Left kidney (tissue), 2 donors: ENCODE results near the gene ROBO2. TPM values are rescaled to one million over a fixed set of nuclear protein-coding genes. Genes with fewer than 3 reads are reported as not detected.

Source experiments
- DNase-seq: peaks from one replicate; pipeline ENCODE4 v3.0.0-alpha.2; 2013
- polyA plus RNA-seq: library from polyadenylated mRNA; unstranded; fragments of 120-200 nt; gene quantifications from one replicate; pipeline ENCODE4 v1.2.1, GENCODE V29; 2013; ENCODE audit not compliant: insufficient read length

Gene ROBO2
- polyA plus RNA-seq, 1 donor = 106 TPM

GRCh38 chr3:77668376-77668775, 628.5 kb downstream of the ROBO2 start:
- DNase-seq = no peak

DNA sequence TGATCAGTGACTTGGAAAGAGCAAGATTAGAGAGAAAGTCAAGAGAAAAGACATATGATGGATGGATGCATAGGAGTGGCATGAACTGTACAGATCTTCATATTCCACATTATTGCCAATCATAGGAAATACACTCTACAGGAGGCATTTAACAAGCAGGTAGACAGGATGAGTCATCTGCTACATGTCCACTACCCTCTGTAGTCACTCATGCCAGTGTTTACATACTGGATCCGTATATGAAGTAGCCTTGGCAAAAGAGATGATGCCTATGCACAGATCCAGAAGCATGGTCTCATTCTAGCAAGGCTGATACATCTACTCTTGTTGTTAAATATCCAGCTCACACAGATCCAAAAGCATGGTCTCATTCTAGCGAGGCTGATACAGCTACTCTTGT, 632.1 kb downstream of the ROBO2 start:
- DNase-seq = no peak

DNA sequence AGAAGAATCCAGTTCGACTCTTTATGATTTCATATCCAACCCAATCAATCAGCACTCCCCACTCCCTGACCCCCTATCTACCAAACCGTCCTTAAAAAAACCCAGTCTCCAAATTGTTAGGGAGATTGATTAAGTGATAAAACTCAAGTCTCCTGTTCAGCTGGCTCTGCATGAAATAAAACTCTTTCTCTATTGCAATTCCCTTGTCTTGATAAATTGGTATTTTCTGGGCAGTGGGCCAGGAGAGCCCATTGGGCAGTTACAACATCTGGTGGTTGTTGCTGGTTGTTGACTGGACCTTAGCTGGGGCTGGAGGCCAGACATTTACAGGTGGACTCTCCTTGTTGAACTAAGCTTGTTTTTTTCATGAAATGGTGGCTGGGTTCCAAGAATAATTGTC, 642.3 kb downstream of the ROBO2 start:
- no peak for DNase-seq

DNA sequence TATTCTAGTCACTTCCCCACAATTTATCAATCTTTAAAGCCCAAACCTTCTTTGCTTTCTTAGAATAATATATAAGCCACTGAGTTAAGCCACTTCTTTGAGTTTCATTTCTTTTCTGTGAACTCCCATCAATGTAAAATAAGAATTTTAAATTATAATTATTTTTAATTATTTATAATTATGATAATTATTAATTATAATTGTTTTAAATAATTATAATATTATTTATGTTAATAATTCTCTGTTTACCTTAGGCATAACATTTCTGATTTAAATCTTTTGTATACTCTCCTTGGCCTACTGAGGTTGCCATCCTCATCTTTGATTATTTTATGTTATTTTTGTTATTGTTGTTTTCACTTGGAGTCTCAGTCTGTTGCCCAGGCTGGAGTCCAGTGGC, 644.2 kb downstream of the ROBO2 start:
- no peak for DNase-seq

DNA sequence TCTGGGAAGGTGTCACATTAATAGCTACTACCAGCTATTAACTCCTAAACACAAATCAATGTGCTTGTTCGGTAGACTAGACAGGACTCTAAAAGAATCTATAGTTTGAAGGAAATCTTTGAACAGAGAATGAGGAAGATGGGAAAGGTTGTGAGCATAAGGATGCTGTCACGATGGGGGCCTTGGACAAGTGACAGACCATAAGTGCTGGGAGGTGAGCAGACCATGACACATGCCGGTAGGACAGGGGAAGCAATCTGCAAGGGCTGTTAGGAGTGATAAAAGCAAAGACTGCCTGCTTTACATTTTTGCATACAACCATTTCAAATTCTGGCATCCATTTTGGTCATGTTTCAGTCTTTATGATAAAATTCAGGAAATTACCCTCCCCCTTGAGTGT, 645.8 kb downstream of the ROBO2 start:
- no peak for DNase-seq

DNA sequence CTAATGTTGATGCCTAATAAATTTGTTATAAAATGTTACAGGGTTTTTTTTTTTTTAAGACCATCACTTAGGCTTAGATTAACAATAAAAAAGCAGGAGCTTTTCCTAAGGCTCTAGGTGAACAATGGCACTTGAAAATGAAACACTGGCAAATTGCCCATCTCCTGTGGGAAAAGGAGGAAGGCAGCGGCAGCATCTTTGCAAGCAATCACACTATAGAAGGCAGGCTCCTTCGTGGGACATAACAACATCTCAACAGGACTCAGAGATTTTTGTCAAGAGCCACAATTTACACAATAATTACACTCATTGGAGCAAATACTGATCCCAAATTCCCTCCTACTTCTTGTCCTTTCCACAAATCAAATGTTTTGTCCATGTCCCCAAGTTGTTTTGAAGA, 646.7 kb downstream of the ROBO2 start:
- DNase-seq = no peak

DNA sequence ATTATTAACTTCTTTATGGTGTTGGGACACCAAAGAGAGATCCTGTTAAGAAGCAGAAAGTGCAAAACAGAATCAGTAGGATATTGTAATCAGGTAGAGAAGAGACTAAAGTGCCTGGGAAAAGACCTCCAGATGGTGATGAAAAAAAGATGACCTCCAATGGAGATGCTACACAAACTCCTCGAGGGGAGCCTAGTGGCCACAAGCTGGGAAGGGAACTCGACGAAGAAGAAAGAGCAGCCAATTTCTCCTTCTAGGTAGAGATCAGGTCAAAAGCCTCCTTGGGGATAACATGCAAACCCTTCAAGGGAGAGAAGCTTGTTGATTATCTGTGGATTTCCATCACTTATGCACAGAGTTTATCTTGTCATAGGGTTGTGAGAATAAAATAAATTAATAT, 647.6 kb downstream of the ROBO2 start:
- no peak for DNase-seq

DNA sequence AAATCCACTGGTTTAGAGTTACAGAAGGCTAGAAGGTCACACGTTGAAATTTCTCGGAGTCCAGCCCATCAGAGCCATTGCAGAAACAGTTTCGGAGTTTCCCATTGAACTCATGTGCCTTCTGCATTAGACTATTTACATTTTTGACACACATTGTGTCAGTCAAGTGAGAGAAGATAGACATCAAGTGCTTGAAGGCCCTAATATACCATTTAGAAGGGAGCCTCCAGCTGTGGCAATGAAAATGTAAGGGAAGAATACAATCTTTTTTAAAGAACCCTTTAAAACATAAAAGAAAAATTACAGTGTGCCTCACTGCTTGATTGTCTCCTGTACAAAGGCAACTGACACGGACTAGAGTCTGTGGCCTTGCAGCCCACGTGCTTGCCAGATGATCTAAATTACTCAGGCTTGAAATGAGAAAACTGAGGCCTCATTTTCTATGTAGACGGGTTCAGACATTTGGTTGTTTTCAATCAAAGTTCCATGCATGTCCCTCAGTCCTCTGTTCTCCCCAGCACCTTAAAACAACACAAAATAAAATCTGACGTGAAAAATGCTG, 650.5 kb downstream of the ROBO2 start:
- DNase-seq = no peak

- no peak for DNase-seq
Observed at GRCh38 chr3:77693147-77693546, 653.2 kb downstream of the ROBO2 start.

GRCh38 chr3:77699125-77699691, 659.3 kb downstream of the ROBO2 start:
- no peak for DNase-seq
